ENCODE measurements around the gene BLZF1. TPM values are rescaled to one million over a fixed set of nuclear protein-coding genes. Genes with fewer than 3 reads are reported as not detected.
A peak's percentile ranks its signal among the peaks of the same experiment; 100 is the strongest.

Gene BLZF1
- total and polyA plus RNA-seq, 2 of the 8 experiments (the other 6 are each of a cell fraction or from before 2014, with no cell fraction given) = 1.8 to 10.3 TPM

GRCh38 chr1:169367686-169368405, at the start of gene BLZF1, which contains the start of gene NME7 (continued):
- TF ChIP-seq USF2 (IDR thresholded peaks at IDR 0.05; ENCODE audit: low read length) (no peak), ATF2 (IDR thresholded peaks at IDR 0.05; ENCODE audit: low read length) (peak; percentile 80; the same call in 1 of the 2 replicates), RXRA (IDR thresholded peaks at IDR 0.05; ENCODE audit: insufficient read depth, low read depth, low read length) (no peak), E2F6 (IDR thresholded peaks at IDR 0.05) (no peak; the same call in 1 of the 2 replicates), BACH1 (IDR thresholded peaks at IDR 0.05; ENCODE audit: low read length) (no peak), JUN (IDR thresholded peaks at IDR 0.05; ENCODE audit: low read depth, low read length) (no peak)
